HCT116 (cell line): Measurements from ENCODE around the gene DEPDC1B. TPM values are rescaled to one million over a fixed set of nuclear protein-coding genes. Genes with fewer than 3 reads are reported as not detected.

Source experiments
- total RNA-seq: library from RNA; stranded (reverse); gene quantifications from one replicate; pipeline ENCODE4 v1.2.1, GENCODE V29; 2021; ENCODE audit not compliant: unreplicated experiment

Gene DEPDC1B
- total RNA-seq, 1 experiment from 2014 or later: 39.7 TPM

Other genes with a start within 250 kb of the DEPDC1B start
- gene ELOVL7, start 144.1 kb upstream of the DEPDC1B start, total RNA-seq: 20.0 TPM
- gene ERCC8, start 244.9 kb upstream of the DEPDC1B start, total RNA-seq: 15.1 TPM
- 36.9 TPM for gene NDUFAF2, start 245.0 kb upstream of the DEPDC1B start, total RNA-seq